ENCODE measurements around the gene LUZP1.

DNA sequence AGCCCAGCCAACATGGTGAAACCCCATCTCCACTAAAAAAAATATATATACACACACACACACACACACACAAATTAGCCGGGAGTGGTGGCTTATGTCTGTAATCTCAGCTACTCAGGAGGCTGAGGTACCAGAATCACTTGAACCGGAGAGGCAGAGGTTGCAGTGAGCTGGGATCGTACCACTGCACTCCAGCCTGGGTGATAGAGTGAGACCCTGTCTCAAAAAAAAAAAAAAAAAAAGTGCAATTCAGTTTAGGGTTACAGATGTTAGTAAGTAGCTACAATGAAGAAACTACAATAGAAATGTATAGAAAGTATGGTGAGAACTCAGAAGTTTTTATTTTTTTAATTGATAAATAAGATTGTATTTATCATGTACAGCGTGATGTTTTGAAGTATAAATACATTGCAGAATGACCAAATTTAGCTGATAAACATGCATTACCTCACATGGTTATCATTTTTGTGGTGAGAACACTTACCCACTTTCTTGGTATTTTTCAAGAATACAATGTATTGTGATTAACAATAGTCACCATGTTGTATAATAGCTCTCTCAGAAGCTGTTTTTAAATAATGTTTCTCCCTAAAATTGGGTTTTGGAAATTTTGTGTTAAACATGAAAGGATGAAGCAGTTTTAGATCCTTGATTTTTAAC lies 131.4 kb downstream of the LUZP1 start:
- TF ChIP-seq CREB1 (CRISPR knock-in tag; IDR thresholded peaks at IDR 0.05; ENCODE audit: low read depth) (no peak), EZH2phosphoT487 (IDR thresholded peaks at IDR 0.05; ENCODE audit: unreplicated experiment) (no peak), POLR2AphosphoS5 (IDR thresholded peaks at IDR 0.05; ENCODE audit: low read depth) (no peak)
- TF ChIP-seq, protein P1, sequence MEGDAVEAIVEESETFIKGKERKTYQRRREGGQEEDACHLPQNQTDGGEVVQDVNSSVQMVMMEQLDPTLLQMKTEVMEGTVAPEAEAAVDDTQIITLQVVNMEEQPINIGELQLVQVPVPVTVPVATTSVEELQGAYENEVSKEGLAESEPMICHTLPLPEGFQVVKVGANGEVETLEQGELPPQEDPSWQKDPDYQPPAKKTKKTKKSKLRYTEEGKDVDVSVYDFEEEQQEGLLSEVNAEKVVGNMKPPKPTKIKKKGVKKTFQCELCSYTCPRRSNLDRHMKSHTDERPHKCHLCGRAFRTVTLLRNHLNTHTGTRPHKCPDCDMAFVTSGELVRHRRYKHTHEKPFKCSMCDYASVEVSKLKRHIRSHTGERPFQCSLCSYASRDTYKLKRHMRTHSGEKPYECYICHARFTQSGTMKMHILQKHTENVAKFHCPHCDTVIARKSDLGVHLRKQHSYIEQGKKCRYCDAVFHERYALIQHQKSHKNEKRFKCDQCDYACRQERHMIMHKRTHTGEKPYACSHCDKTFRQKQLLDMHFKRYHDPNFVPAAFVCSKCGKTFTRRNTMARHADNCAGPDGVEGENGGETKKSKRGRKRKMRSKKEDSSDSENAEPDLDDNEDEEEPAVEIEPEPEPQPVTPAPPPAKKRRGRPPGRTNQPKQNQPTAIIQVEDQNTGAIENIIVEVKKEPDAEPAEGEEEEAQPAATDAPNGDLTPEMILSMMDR (conservative IDR thresholded peaks at IDR 0.05; ENCODE audit: low read depth in 2 of 2) = no peak

Data from GM23338 (cell line).